ENCODE results near the gene STX18.

Gene STX18

GRCh38 chr4:4374388-4375098 lies 167.3 kb downstream of the STX18 start:
- no peak for DNase-seq
